ENCODE results near the gene KRTCAP2. TPM values are rescaled to one million over a fixed set of nuclear protein-coding genes. Genes with fewer than 3 reads are reported as not detected.

Gene KRTCAP2
- polyA plus RNA-seq, 1 of the 3 experiments (the other 2 are of a cell fraction): 238 TPM

DNA sequence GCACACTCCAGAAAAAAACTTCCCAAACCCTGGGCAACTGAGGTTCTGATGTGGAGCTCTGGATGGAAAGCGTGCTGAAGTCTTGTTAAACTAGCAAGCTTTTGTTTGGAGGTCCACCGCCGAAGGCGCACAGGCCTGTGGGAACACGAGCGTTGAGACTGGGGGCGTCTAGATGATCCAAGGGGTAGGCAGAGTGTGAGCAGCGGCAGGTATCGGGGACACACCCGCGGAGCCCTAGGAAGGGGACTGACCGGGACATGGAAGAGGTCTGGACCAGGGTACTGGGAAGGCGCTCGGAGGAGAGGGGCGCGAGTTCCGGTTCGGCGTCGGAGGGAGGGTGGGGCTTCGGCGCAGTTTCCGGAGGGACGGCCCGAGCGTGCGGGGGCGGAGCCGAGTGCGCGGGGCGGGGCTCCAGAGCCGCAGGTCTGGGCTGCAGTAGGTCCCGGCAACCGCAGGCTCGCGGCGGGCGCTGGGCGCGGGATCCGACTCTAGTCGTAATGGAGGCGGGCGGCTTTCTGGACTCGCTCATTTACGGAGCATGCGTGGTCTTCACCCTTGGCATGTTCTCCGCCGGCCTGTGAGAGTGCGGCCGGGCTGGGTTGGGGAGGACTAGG, 37.6 kb downstream of the KRTCAP2 start, which contains the start of gene SLC50A1:
Gene SLC50A1, plus strand, starts transcription at position 438 of the 614 bp plus-strand sequence. Its CDS starts 60 bp downstream, at position 498.
- peak within 1 kb of the TSS; percentile 89 for H3K9ac ChIP-seq
- peak within 1 kb of the TSS; percentile 96 to 98 for H3K27ac ChIP-seq (ENCODE audit: low read depth in 2 of 2, low read length in 1 of 2)
- H3K36me3 ChIP-seq (replicated peaks in 1 of 2; ENCODE audit: control insufficient read depth in 1 of 2, insufficient read depth in 2 of 2, low read length in 1 of 2): peaks cover 17 to 34% of the 10 kb centered on the region in 2 experiments
- peaks cover 42% of the 10 kb centered on the region for H3K79me2 ChIP-seq (ENCODE audit: insufficient read depth)
- DNase-seq: peak; percentile 97
- POLR2A ChIA-PET: interaction anchor here (1.0 to 1.6 kb wide), 3 partner anchors 32 to 44 kb away, joined by 3 to 5 read pairs (median 4); partner anchors contain the start of genes KRTCAP2 and TRIM46
- H3F3A ChIP-seq (replicated peaks; ENCODE audit: insufficient read depth): peaks cover 36% of the 10 kb centered on the region
- TF ChIP-seq NRF1 (IDR thresholded peaks at IDR 0.05; ENCODE audit: low read depth, low read length) (peak; percentile 61), TEAD4 (IDR thresholded peaks at IDR 0.05; ENCODE audit: borderline replicate concordance, insufficient read depth) (no peak), GATA2 (CRISPR knock-in tag; IDR thresholded peaks at IDR 0.05) (no peak), RCOR1 (IDR thresholded peaks at IDR 0.05; ENCODE audit: low read length) (peak; percentile 8; the same call in 1 of the 2 replicates), GABPA (IDR thresholded peaks at IDR 0.05; ENCODE audit: low read depth) (peak; percentile 83), CHD2 (IDR thresholded peaks at IDR 0.05; ENCODE audit: low read length, partially characterized antibody) (peak; percentile 11), TAF1 (IDR thresholded peaks at IDR 0.05; ENCODE audit: borderline replicate concordance, low read depth, low read length) (peak; percentile 76; the same call in 1 of the 2 replicates), SIN3A (IDR thresholded peaks at IDR 0.05; ENCODE audit: borderline replicate concordance, low read depth, low read length) (0 out of 2 replicates have a peak, but pooled peaks have one; percentile 50), POLR2AphosphoS5 (IDR thresholded peaks at IDR 0.05; ENCODE audit: low read depth, low read length) (peak; percentile 85)
- TF ChIP-seq, protein P1, sequence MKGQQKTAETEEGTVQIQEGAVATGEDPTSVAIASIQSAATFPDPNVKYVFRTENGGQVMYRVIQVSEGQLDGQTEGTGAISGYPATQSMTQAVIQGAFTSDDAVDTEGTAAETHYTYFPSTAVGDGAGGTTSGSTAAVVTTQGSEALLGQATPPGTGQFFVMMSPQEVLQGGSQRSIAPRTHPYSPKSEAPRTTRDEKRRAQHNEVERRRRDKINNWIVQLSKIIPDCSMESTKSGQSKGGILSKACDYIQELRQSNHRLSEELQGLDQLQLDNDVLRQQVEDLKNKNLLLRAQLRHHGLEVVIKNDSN (IDR thresholded peaks at IDR 0.05; ENCODE audit: borderline replicate concordance, low read depth): no peak
- TF ChIP-seq, protein P2, sequence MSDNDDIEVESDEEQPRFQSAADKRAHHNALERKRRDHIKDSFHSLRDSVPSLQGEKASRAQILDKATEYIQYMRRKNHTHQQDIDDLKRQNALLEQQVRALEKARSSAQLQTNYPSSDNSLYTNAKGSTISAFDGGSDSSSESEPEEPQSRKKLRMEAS (IDR thresholded peaks at IDR 0.05; ENCODE audit: low read depth): peak; percentile 77
- H3K4me2 ChIP-seq: peak within 1 kb of the TSS; percentile 91
- CTCF ChIA-PET: interaction anchor here (0.7 to 5.6 kb wide), 12 partner anchors 11 to 286 kb away, joined by 3 to 43 read pairs (median 4); partner anchors contain the start of genes KRTCAP2, MTX1 and THBS3
- 2% methylated on average over 49 of the region's 52 CpGs for WGBS (ENCODE audit: low lambda C conversion rate)
- no peaks in the 10 kb centered on the region for H3K27me3 ChIP-seq (ENCODE audit: insufficient read depth)
- H3K4me1 ChIP-seq (ENCODE audit: control insufficient read depth in 1 of 2, insufficient read depth in 2 of 2, low read depth in 1 of 2, low read length in 1 of 2): peaks cover 6 to 38% of the 10 kb centered on the region in 2 experiments; a peak in 3 of 4 replicates
- H2AFZ ChIP-seq (ENCODE audit: low read depth): peak within 1 kb of the TSS; percentile 81
- no peaks in the 10 kb centered on the region for H4K20me1 ChIP-seq (ENCODE audit: insufficient read depth)
- no peaks in the 10 kb centered on the region for H3K9me2 ChIP-seq
- peak within 1 kb of the TSS; percentile 72 to 73 for H3K4me3 ChIP-seq (ENCODE audit: low read depth in 2 of 2, low read length in 1 of 2)
- no peaks in the 10 kb centered on the region for H3K9me3 ChIP-seq

- ChIA-PET POLR2A (interaction anchor here (1.0 to 1.6 kb wide), 2 partner anchors 33 to 43 kb away, joined by 4 to 5 read pairs; no protein-coding TSS in a partner anchor), CTCF (interaction anchor here (0.7 to 5.6 kb wide), 11 partner anchors 11 to 286 kb away, joined by 3 to 43 read pairs (median 4); partner anchors contain the start of genes KRTCAP2, MTX1 and THBS3)
- Histone ChIP-seq H3K4me1 (ENCODE audit: control insufficient read depth in 1 of 2, insufficient read depth in 2 of 2, low read depth in 1 of 2, low read length in 1 of 2) (peaks cover 9 to 43% of the 10 kb centered on the region in 2 experiments; a peak in 3 of 4 replicates), H3K4me2 (peak overlapping the region; percentile 91), H2AFZ (ENCODE audit: low read depth) (peak overlapping the region; percentile 78), H4K20me1 (ENCODE audit: insufficient read depth) (no peaks in the 10 kb centered on the region), H3K36me3 (replicated peaks in 1 of 2; ENCODE audit: control insufficient read depth in 1 of 2, insufficient read depth in 2 of 2, low read length in 1 of 2) (peaks cover 17 to 34% of the 10 kb centered on the region in 2 experiments), H3K79me2 (ENCODE audit: insufficient read depth) (peaks cover 38% of the 10 kb centered on the region), H3K27me3 (ENCODE audit: insufficient read depth) (no peaks in the 10 kb centered on the region), H3K9me2 (no peaks in the 10 kb centered on the region), H3K4me3 (ENCODE audit: low read depth in 2 of 2, low read length in 1 of 2) (peak overlapping the region; percentile 72 to 73), H3K27ac (ENCODE audit: low read depth in 2 of 2, low read length in 1 of 2) (peak overlapping the region; percentile 96 to 98), H3K9ac (peak overlapping the region; percentile 89), H3F3A (replicated peaks; ENCODE audit: insufficient read depth) (peaks cover 35% of the 10 kb centered on the region), H3K9me3 (no peaks in the 10 kb centered on the region)
- peak; percentile 66 for DNase-seq
- 0 out of 2 replicates have a peak, but pooled peaks have one; percentile 6 for TF ChIP-seq GATA2 (CRISPR knock-in tag; IDR thresholded peaks at IDR 0.05)
- TF ChIP-seq, protein P2 (IDR thresholded peaks at IDR 0.05; ENCODE audit: low read depth): peak; percentile 65
- peak; percentile 31; the same call in 1 of the 2 replicates for TF ChIP-seq FOSL2 (IDR thresholded peaks at IDR 0.05; ENCODE audit: borderline replicate concordance, low read depth)
- TF ChIP-seq FOXJ3 (CRISPR knock-in tag; IDR thresholded peaks at IDR 0.05): no peak
- TF ChIP-seq TEAD4 (IDR thresholded peaks at IDR 0.05; ENCODE audit: borderline replicate concordance, insufficient read depth): no peak
- no peak for TF ChIP-seq JUND (IDR thresholded peaks at IDR 0.05)
- 0 out of 2 replicates have a peak, but pooled peaks have one; percentile 16 for TF ChIP-seq RFX5 (IDR thresholded peaks at IDR 0.05; ENCODE audit: low read length)
- TF ChIP-seq MXI1 (IDR thresholded peaks at IDR 0.05; ENCODE audit: low read depth, low read length): peak; percentile 55
- TF ChIP-seq, protein P3, sequence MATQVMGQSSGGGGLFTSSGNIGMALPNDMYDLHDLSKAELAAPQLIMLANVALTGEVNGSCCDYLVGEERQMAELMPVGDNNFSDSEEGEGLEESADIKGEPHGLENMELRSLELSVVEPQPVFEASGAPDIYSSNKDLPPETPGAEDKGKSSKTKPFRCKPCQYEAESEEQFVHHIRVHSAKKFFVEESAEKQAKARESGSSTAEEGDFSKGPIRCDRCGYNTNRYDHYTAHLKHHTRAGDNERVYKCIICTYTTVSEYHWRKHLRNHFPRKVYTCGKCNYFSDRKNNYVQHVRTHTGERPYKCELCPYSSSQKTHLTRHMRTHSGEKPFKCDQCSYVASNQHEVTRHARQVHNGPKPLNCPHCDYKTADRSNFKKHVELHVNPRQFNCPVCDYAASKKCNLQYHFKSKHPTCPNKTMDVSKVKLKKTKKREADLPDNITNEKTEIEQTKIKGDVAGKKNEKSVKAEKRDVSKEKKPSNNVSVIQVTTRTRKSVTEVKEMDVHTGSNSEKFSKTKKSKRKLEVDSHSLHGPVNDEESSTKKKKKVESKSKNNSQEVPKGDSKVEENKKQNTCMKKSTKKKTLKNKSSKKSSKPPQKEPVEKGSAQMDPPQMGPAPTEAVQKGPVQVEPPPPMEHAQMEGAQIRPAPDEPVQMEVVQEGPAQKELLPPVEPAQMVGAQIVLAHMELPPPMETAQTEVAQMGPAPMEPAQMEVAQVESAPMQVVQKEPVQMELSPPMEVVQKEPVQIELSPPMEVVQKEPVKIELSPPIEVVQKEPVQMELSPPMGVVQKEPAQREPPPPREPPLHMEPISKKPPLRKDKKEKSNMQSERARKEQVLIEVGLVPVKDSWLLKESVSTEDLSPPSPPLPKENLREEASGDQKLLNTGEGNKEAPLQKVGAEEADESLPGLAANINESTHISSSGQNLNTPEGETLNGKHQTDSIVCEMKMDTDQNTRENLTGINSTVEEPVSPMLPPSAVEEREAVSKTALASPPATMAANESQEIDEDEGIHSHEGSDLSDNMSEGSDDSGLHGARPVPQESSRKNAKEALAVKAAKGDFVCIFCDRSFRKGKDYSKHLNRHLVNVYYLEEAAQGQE (IDR thresholded peaks at IDR 0.05; ENCODE audit: low read depth, low read length): no peak
- no peak for TF ChIP-seq EZH2phosphoT487 (IDR thresholded peaks at IDR 0.05; ENCODE audit: borderline replicate concordance, low read depth)
- peak; percentile 37; the same call in 1 of the 2 replicates for TF ChIP-seq SIN3A (IDR thresholded peaks at IDR 0.05; ENCODE audit: borderline replicate concordance, low read depth, low read length)
- TF ChIP-seq POLR2AphosphoS5 (IDR thresholded peaks at IDR 0.05; ENCODE audit: low read depth, low read length): no peak
- WGBS (ENCODE audit: low lambda C conversion rate): 9% methylated on average over 17 of the region's 18 CpGs
Measured at GRCh38 chr1:155134880-155135414, 38.2 kb downstream of the KRTCAP2 start.
